Osteocyte (in vitro differentiated cells): ENCODE measurements around the gene ASAP2. TPM values are rescaled to one million over a fixed set of nuclear protein-coding genes. Genes with fewer than 3 reads are reported as not detected.

Experiments used
- DNase-seq: peaks from one replicate; pipeline ENCODE4 v3.0.0; 2021; ENCODE audit warnings: mixed read lengths; ENCODE audit not compliant: unreplicated experiment; ENCODE audit errors: extremely low spot score
- H3K27ac Mint-ChIP-seq: one replicate; pipeline ENCODE4 v1.8.0; 2021; ENCODE audit warnings: mild to moderate bottlenecking, mixed read lengths; ENCODE audit not compliant: unreplicated experiment
- H3K27me3 Mint-ChIP-seq: one replicate; pipeline ENCODE4 v1.8.0; 2021; ENCODE audit warnings: mixed read lengths; ENCODE audit not compliant: unreplicated experiment
- H3K36me3 Mint-ChIP-seq: one replicate; pipeline ENCODE4 v1.8.0; 2021; ENCODE audit warnings: mixed read lengths; ENCODE audit not compliant: unreplicated experiment
- H3K4me1 Mint-ChIP-seq: one replicate; pipeline ENCODE4 v1.8.0; 2021; ENCODE audit warnings: mixed read lengths; ENCODE audit not compliant: unreplicated experiment
- H3K4me3 Mint-ChIP-seq: one replicate; pipeline ENCODE4 v1.8.0; 2021; ENCODE audit warnings: mild to moderate bottlenecking, moderate library complexity, mixed read lengths; ENCODE audit not compliant: unreplicated experiment
- H3K9me3 Mint-ChIP-seq: one replicate; pipeline ENCODE4 v1.8.0; 2021; ENCODE audit warnings: mixed read lengths; ENCODE audit not compliant: unreplicated experiment
- CTCF ChIP-seq: fragments of 200-600 bp; sonication (generic); IDR thresholded peaks from 2 replicates; pipeline ENCODE4 v1.5.0; 2021; ENCODE audit warnings: antibody characterized with exemption, mild to moderate bottlenecking, moderate library complexity
- total RNA-seq: library from RNA; stranded (reverse); gene quantifications from 2 replicates; pipeline ENCODE4 v1.2.1, GENCODE V29; 2021

ASAP2 gene
- total RNA-seq, 1 donor from 2014 or later, result 91.0 TPM

GRCh38 chr2:9184361-9184760 is 22.3 kb upstream of the ASAP2 start:
- H3K27me3 Mint-ChIP-seq, result no peaks in the 10 kb centered on the region
- TF ChIP-seq CTCF, result no peak
- no peak overlapping the region for H3K27ac Mint-ChIP-seq
- H3K36me3 Mint-ChIP-seq, result no peaks in the 10 kb centered on the region
- no peaks in the 10 kb centered on the region for H3K9me3 Mint-ChIP-seq
- no peak overlapping the region for H3K4me3 Mint-ChIP-seq
- peaks cover 34% of the 10 kb centered on the region for H3K4me1 Mint-ChIP-seq
- no peak for DNase-seq

- no peaks in the 10 kb centered on the region for H3K9me3 Mint-ChIP-seq
- H3K4me3 Mint-ChIP-seq, result no peak overlapping the region
- H3K4me1 Mint-ChIP-seq, result peaks cover 55% of the 10 kb centered on the region
- no peaks in the 10 kb centered on the region for H3K36me3 Mint-ChIP-seq
- peak overlapping the region; percentile 48 for H3K27ac Mint-ChIP-seq
- no peak for TF ChIP-seq CTCF
- H3K27me3 Mint-ChIP-seq, result no peaks in the 10 kb centered on the region
- DNase-seq, result no peak
These were observed 18.9 kb upstream of the ASAP2 start for GRCh38 chr2:9187620-9188214.

- no peak for TF ChIP-seq CTCF
- peaks cover 62% of the 10 kb centered on the region for H3K4me1 Mint-ChIP-seq
- H3K27me3 Mint-ChIP-seq, result no peaks in the 10 kb centered on the region
- H3K4me3 Mint-ChIP-seq, result no peak overlapping the region
- H3K36me3 Mint-ChIP-seq, result no peaks in the 10 kb centered on the region
- DNase-seq, result no peak
- H3K27ac Mint-ChIP-seq, result no peak overlapping the region
- H3K9me3 Mint-ChIP-seq, result no peaks in the 10 kb centered on the region
These were observed 17.8 kb upstream of the ASAP2 start for GRCh38 chr2:9188823-9189222.

GRCh38 chr2:9189901-9190300 is 16.7 kb upstream of the ASAP2 start:
- Mint-ChIP-seq H3K27ac (peak overlapping the region; percentile 94), H3K36me3 (no peaks in the 10 kb centered on the region), H3K9me3 (no peaks in the 10 kb centered on the region), H3K4me3 (no peak overlapping the region), H3K4me1 (peaks cover 70% of the 10 kb centered on the region), H3K27me3 (no peaks in the 10 kb centered on the region)
- no peak for TF ChIP-seq CTCF
- no peak for DNase-seq

- Mint-ChIP-seq H3K27me3 (no peaks in the 10 kb centered on the region), H3K4me1 (peaks cover 72% of the 10 kb centered on the region), H3K9me3 (no peaks in the 10 kb centered on the region), H3K36me3 (no peaks in the 10 kb centered on the region), H3K4me3 (peak overlapping the region; percentile 48), H3K27ac (peak overlapping the region; percentile 94)
- peak; percentile 97 for DNase-seq
- TF ChIP-seq CTCF, result no peak
These were observed 15.6 kb upstream of the ASAP2 start for GRCh38 chr2:9191041-9191481.
